GM18951 (cell line): ENCODE measurements around the gene CCDC167.

Experiments used
- POLR2A ChIP-seq: IDR thresholded peaks from 4 replicates; pipeline ENCODE4 v1.6.1; 2011; ENCODE audit warnings: mild to moderate bottlenecking; ENCODE audit not compliant: insufficient read length, insufficient read depth; ENCODE audit errors: extremely low read depth
- in situ Hi-C: fragments of 300-500 bp; cut with MboI; formaldehyde crosslinking; loops from one replicate; pipeline ENCODE4 v1.12.0; 2022; ENCODE audit warnings: low sequenced_read_pairs, mixed read lengths, inconsistent platforms; ENCODE audit not compliant: unreplicated experiment

Gene CCDC167

DNA sequence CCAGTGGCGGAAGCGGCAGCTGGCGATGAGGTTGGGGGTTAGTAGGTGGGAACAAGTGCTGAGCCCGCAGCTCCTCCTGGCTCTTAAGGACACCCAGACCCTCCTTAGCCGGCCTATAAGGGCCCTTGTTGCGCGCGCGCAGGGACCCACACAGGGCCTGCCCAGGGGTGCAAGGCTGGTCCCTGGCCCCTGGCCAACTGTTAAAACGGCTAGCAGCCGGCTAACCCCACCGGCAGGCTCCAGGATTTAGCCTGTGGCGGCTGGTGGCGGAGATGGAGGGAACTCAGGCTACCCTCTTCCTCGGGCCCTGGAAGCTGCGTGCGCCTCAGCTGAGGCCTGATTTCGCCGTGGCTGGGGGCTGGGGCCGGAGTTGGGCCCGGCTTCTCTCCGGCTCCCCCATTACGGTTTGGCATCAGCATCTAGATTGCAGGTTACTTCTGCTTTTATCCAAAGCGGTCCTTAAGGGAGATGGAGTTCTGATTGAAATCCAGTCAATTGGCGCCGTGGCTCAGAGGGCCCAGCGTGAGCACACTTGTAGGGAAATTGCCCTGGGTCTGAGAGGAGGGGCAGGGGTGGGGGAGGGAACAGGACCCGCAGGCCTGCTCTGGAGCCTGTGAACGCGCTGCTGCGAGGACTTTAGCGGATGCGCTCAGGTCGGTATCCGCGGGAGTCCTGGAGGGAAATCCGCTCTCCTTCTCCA lies 36.9 kb upstream of the CCDC167 start:
- no peak for TF ChIP-seq POLR2A
- in situ Hi-C loops: no loop called here

DNA sequence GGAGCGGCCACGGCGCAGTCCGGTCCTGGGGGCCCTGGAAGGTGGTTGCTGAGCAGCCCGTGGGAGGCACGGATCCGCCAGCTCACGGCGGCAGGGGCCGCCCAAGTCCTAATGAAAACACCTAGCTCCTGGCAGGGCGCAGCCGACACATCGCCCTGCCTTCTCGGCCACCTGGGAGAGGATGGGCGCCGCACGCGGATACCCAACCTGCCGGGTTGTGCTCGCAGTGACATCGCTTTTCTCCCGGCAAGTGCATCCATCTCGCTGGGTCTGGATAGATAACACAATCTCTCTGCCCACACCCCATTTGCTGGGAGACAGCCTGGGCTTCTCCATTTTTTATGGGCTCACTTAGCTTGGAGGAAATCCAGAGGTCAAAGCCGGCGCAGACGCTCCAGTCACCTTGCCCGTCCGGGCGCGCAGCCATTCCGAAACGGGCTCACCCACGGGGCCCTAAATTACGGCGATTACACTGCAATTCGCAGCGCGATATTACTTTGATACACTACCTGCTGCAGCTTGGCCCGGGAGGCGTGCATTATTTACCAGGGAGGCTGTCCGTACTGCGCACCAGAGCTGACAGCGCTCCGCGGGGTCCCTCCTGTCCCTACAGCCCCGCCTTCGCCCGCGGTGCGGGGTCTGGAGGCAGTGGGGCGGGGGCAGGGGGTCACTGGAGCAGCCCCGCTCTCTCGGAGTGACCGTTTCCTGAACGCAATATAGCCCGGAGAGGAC lies 36.2 kb upstream of the CCDC167 start:
- no peak for TF ChIP-seq POLR2A
- in situ Hi-C loops: no loop called here

- no peak for TF ChIP-seq POLR2A
- in situ Hi-C loops: no loop called here
These were observed 35.7 kb upstream of the CCDC167 start for GRCh38 chr6:37535428-37535758.

DNA sequence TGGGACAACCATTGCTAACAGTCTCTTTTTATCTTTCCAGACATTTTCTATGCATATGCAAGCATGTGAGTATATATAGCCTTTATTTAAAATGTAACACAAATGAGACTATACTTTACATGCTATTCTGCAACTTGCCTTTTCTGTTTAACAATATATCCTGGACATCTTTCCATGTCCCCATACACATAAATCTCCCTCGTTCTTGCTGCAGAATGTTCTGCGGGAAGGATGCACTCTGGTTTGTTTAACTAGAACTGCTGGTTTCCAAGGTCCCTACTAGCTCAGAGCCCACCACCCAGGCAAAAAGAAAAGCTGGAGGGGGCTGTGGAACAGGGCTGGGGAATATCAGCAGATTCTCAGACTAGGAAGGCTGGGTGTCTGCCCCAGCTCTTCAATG lies 35.2 kb upstream of the CCDC167 start:
- no peak for TF ChIP-seq POLR2A
- in situ Hi-C loops: no loop called here

DNA sequence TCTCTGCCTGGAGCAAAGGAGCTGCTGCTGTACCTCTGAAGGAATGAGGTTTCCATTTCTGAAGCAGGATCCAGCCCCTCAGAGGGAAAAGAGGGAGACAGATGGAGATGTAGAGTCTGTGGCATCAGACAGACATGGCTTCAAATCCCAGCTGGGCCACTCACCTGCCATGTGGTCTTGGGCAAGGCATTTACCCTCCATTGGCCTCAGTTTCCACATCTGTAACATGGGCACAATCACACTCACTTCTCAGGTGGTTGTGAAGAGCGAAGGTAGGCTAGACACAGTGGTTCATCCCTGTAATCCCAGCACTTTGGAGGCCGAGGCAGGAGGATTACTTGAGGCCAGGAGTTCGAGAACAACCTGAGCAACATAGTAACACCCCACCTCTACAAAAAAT lies 32.4 kb upstream of the CCDC167 start:
- in situ Hi-C loops: no loop called here
- TF ChIP-seq POLR2A: no peak

DNA sequence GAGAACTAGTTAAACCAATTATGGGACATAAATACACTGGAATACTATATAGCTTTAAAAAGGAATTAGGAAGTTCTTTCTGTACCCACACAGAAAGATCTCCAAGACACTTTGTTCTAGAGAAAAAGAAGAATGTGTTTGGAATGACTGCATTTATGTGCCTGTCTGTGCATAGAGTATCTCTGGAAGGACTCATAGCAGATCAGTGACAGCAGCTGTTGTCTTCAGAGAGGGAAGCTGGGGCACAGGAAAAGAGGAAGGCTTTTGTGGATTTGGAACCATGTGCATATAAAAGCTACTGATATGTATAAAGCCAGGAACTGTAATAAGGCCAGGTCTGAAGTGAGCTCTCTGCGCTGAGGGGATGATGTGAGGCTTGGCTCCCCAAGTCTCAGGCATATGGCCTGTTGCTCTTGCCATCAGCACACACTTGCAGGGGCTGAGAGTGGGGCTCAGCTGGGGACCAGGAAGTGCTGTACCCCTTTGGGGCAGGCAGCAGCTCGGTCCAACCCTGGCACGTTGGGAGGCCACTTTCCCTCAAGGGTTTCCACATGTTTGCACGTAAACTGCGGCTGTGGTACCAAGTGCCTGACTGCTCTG lies 31.8 kb upstream of the CCDC167 start:
- in situ Hi-C loops: no loop called here
- no peak for TF ChIP-seq POLR2A

GRCh38 chr6:37531026-37531425 lies 31.3 kb upstream of the CCDC167 start:
- TF ChIP-seq POLR2A: no peak
- in situ Hi-C loops: no loop called here

DNA sequence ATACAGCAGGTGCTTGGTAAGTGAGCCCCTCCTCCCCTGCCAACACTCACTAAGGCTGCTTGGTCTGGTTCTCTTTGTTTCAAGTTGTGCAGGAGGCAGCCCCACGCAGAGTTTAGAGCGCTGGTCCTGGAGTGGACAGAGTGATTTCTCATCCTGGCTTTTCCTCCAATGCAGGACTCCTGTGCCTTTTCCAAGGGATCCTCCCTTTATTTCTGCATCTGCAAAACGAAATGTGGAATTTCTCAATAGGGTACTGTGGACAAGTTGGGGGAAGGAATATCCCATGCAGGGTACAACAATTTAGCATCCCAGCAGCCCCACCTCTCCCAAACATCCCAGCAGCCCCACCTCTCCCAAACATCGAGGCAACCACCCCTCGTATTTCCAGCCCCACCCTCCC lies 30.6 kb upstream of the CCDC167 start:
- in situ Hi-C loops: no loop called here
- no peak for TF ChIP-seq POLR2A

- no peak for TF ChIP-seq POLR2A
- in situ Hi-C loops: no loop called here
These were observed 28.8 kb upstream of the CCDC167 start for GRCh38 chr6:37528541-37528940.

DNA sequence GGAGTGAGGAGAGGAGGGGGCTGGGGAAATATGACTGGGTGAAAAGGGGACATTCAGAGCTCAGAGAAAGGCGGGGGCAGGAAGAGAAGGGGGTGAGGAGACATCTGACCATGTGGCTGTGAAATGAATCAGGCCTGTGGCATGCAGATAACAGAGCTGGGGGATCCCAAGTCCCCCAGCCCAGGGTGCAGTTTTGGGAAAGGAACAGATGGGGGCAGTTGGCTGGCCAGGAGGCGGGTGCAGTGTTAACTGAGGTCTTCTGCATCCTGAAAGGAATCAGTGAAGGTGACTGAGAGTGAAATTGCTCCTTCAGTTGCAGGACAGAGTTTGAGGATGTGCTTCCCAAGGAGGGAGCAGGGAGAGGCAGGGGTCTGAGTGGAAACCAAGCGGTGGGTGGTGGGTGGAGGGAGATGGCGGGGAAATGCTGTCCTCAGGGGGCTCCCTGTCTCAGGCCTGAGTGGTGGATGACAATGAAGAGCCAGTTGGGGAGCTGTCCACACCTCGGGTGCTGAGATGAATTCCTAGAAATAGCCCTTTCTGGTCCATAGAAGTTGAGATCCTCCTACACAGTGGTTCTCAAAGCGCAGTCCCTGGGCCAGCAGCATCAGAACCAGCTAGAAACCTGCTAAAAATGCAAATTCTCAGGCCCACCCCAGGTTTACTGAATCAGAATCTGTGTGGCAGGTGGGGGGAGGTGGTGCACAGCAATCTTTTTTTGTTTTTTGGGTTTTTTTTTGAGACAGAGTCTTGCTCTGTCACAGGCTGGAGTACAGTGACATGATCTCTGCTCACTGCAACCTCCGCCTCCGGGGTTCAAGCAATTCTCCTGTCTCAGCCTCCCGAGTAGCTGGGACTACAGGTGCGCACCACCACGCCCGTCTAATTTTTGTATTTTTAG lies 26.0 kb upstream of the CCDC167 start:
- in situ Hi-C loops: no loop called here
- no peak for TF ChIP-seq POLR2A

DNA sequence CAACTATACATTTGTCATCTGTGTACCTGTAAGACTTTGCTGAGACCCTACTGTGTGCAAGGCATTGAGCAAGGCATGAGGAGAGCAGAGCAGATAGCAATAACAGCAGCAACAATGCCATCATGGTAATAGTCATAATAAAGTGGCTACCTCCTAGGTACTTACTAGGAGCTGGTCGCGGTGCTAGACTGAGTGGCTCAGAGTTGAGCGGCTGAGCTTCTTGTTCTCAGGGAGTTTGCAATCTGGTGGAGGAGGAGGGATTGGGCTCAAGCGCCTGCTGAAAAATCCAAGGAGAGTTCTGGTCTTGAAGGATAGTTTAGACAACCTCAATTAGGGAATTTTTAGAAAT lies 25.3 kb upstream of the CCDC167 start:
- no peak for TF ChIP-seq POLR2A
- in situ Hi-C loops: no loop called here

DNA sequence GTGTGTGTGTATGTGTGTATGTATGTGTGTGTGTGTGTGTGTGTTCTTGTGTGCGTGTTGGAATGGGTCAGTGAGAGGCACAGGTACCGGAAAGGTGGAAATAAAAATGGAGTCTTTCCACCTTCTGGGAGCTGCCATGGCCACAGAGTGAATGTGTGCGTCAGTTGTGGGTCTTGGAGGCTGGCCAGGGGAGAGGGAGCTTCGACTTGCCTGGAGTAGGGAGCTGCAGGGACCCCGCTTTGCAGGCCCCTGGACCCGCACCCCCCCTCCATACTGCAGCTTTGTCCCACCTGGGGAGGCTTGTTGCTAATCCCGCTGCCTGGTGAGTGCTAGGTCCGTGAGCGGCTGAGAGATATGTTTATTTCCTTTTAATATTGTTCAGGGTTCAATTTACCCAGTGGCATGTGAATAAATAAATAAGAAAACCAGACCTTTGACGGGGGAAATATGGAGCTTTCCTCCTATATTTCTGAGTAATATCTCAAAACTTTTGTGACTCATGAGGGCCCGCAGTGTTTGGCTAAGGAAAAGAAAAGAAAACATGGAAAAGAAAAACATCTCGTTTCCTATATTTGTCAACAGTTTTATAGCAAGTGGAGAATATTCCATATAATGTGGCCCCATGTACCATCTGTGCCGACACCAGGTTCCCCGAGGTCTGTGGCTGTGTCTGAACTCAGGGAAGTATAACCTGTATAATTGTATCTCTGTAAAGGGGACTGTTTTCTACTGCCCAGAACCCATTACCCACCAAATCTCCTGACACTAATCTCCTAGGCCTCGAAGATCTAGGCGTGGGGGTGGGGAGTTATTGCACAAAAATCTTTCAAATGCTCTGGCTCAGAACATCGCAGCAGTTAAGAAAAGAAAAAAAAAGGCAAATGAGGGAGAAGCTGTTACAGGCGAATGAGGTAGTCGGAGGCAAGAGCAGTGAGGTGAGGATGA lies 24.6 kb upstream of the CCDC167 start:
- no peak for TF ChIP-seq POLR2A
- in situ Hi-C loops: no loop called here
